AG09319 (cell line): ENCODE results near the gene SETDB2.

Experiments
- DNase-seq: peaks from one replicate; pipeline ENCODE4 v3.0.0-alpha.2; 2010; ENCODE audit warnings: low read depth; ENCODE audit errors: extremely low read depth
- CTCF ChIP-seq: IDR thresholded peaks from 2 replicates; pipeline ENCODE4 v1.5.1; 2011; ENCODE audit warnings: low read depth, mild to moderate bottlenecking, inconsistent platforms, low read length, moderate library complexity

Gene SETDB2

GRCh38 chr13:49443704-49444523, at the start of gene SETDB2, which contains the start of gene CAB39L:
Gene SETDB2 (plus strand): TSS chr13:49444274. CDS start chr13:49451894, 7,620 bp downstream.
Gene CAB39L (minus strand): TSS chr13:49444064. CDS start chr13:49382910, 61,154 bp downstream.
- TF ChIP-seq CTCF, result peak; percentile 29
- DNase-seq, result peak; percentile 97

- DNase-seq, result no peak
- no peak for TF ChIP-seq CTCF
These were observed 48.6 kb upstream of the SETDB2 start for GRCh38 chr13:49395451-49395865.

- no peak for TF ChIP-seq CTCF
These were observed 48.1 kb upstream of the SETDB2 start for GRCh38 chr13:49395878-49396380.

GRCh38 chr13:49399801-49400472, 44.1 kb upstream of the SETDB2 start:
- no peak for TF ChIP-seq CTCF
- no peak for DNase-seq

More at GRCh38 chr13:49395878-49396380, 48.1 kb upstream of the SETDB2 start:
- no peak for DNase-seq

- no peak for TF ChIP-seq CTCF
- peak; percentile 14 for DNase-seq
These were observed 43.1 kb upstream of the SETDB2 start for GRCh38 chr13:49400755-49401659.

- no peak for DNase-seq
- no peak for TF ChIP-seq CTCF
These were observed 39.9 kb upstream of the SETDB2 start for GRCh38 chr13:49403996-49404702.
